CD14-positive monocyte (primary cell): ENCODE data around the gene GLI3. TPM values are rescaled to one million over a fixed set of nuclear protein-coding genes. Genes with fewer than 3 reads are reported as not detected.

Source experiments
- DNase-seq, 3 donors: peaks; one replicate each; pipeline ENCODE4 v3.0.0-alpha.2; 2011 to 2022
- H2AFZ ChIP-seq: 2 replicates; pipeline ENCODE4 v1.6.0; 2012; ENCODE audit warnings: mild to moderate bottlenecking, low read depth, low read length, inconsistent platforms; ENCODE audit not compliant: insufficient read depth, poor library complexity, severe bottlenecking
- H3K27ac ChIP-seq, 2 donors: 1 replicate in 1 of 2; 2 replicates in 1 of 2; pipeline ENCODE4 v1.5.1; 2012 to 2013; ENCODE audit warnings: low read length in 2 of 2, control low read depth in 1 of 2, inconsistent platforms in 1 of 2, low read depth in 1 of 2, mild to moderate bottlenecking in 1 of 2
- H3K27me3 ChIP-seq, 2 donors: one replicate each; pipeline versions ENCODE4 v1.6.0 to v1.6.1; 2011 to 2013; ENCODE audit warnings: low read length in 2 of 2; ENCODE audit not compliant: control insufficient read depth in 2 of 2, insufficient read depth in 2 of 2
- H3K36me3 ChIP-seq, 2 donors: replicated peaks in 1 of 2; 1 replicate in 1 of 2; 2 replicates in 1 of 2; pipeline versions ENCODE4 v1.5.1 to v1.6.1; 2012 to 2013; ENCODE audit warnings: low read length in 2 of 2, control low read depth in 1 of 2, inconsistent platforms in 1 of 2, mild to moderate bottlenecking in 1 of 2; ENCODE audit not compliant: insufficient read depth in 2 of 2, control insufficient read depth in 1 of 2
- H3K4me1 ChIP-seq, 2 donors: 1 replicate in 1 of 2; 2 replicates in 1 of 2; pipeline versions ENCODE4 v1.5.1 to v1.6.1; 2012 to 2013; ENCODE audit warnings: low read length in 2 of 2, control low read depth in 1 of 2, inconsistent platforms in 1 of 2, mild to moderate bottlenecking in 1 of 2, moderate library complexity in 1 of 2; ENCODE audit not compliant: insufficient read depth in 2 of 2, control insufficient read depth in 1 of 2
- H3K4me2 ChIP-seq: replicated peaks from 2 replicates; pipeline ENCODE3; 2012; ENCODE audit warnings: low read length, moderate library complexity, mild to moderate bottlenecking; ENCODE audit not compliant: poor library complexity, severe bottlenecking; ENCODE audit errors: extremely low read depth
- H3K4me3 ChIP-seq, 3 experiments: fragments of 200-600 bp in 1 of 3; sonication (generic) in 1 of 3; replicated peaks in 1 of 3; 1 replicate in 2 of 3; 2 replicates in 1 of 3; pipeline ENCODE4 v1.5.1; 2011 to 2013; ENCODE audit warnings: low read length in 3 of 3, mild to moderate bottlenecking in 3 of 3, control low read depth in 2 of 3, low read depth in 2 of 3, inconsistent platforms in 1 of 3, moderate library complexity in 1 of 3
- H3K79me2 ChIP-seq: 2 replicates; pipeline ENCODE4 v1.6.0; 2012; ENCODE audit warnings: mild to moderate bottlenecking, control low read depth, inconsistent platforms, low read length, moderate library complexity; ENCODE audit not compliant: insufficient read depth
- H3K9ac ChIP-seq: 2 replicates; pipeline ENCODE4 v1.6.0; 2017; ENCODE audit warnings: low read length, mild to moderate bottlenecking; ENCODE audit not compliant: insufficient read depth, poor library complexity, severe bottlenecking
- H3K9me3 ChIP-seq, 2 donors: replicated peaks in 1 of 2; 1 replicate in 1 of 2; 2 replicates in 1 of 2; pipeline versions ENCODE4 v1.5.1 to v1.6.1; 2012 to 2013; ENCODE audit warnings: low read length in 2 of 2, control low read depth in 1 of 2; ENCODE audit not compliant: control insufficient read depth in 1 of 2, insufficient read depth in 1 of 2
- H4K20me1 ChIP-seq: 2 replicates; pipeline ENCODE4 v1.6.0; 2012; ENCODE audit warnings: mild to moderate bottlenecking, low read length, control low read depth, moderate library complexity; ENCODE audit not compliant: insufficient read depth
- H3K27ac Mint-ChIP-seq, 7 donors: one replicate each; pipeline ENCODE4 v1.8.0; 2020; ENCODE audit warnings: mild to moderate bottlenecking in 7 of 7, mixed read lengths in 7 of 7, moderate library complexity in 6 of 7, inconsistent platforms in 2 of 7
- H3K27me3 Mint-ChIP-seq, 3 donors: one replicate each; pipeline ENCODE4 v1.8.0; 2021 to 2022; ENCODE audit warnings: low read depth in 3 of 3, mild to moderate bottlenecking in 3 of 3, mixed read lengths in 3 of 3, moderate library complexity in 3 of 3, inconsistent platforms in 1 of 3
- H3K36me3 Mint-ChIP-seq, 2 donors: one replicate each; pipeline ENCODE4 v1.8.0; 2020; ENCODE audit warnings: mixed read lengths in 2 of 2, inconsistent platforms in 1 of 2, mild to moderate bottlenecking in 1 of 2
- H3K4me1 Mint-ChIP-seq: one replicate; pipeline ENCODE4 v1.8.0; 2020; ENCODE audit warnings: mild to moderate bottlenecking, mixed read lengths
- H3K4me3 Mint-ChIP-seq, 2 donors: one replicate each; pipeline ENCODE4 v1.8.0; 2020; ENCODE audit warnings: mild to moderate bottlenecking in 2 of 2, mixed read lengths in 2 of 2, moderate library complexity in 1 of 2
- H3K9me3 Mint-ChIP-seq, 7 donors: one replicate each; pipeline ENCODE4 v1.8.0; 2020 to 2022; ENCODE audit warnings: mixed read lengths in 7 of 7, mild to moderate bottlenecking in 6 of 7, moderate library complexity in 6 of 7, inconsistent platforms in 2 of 7
- CTCF ChIP-seq: fragments of 200-600 bp; IDR thresholded peaks from one replicate; pipeline ENCODE4 v1.8.0; 2022; ENCODE audit warnings: antibody characterized with exemption, mild to moderate bottlenecking
- WGBS: methylation state at CpG from one replicate; pipeline ENCODE4 v1.1.5; 2013; ENCODE audit warnings: missing lambda C conversion rate; ENCODE audit not compliant: insufficient coverage; 5-methylcytosine and 5-hydroxymethylcytosine counted together
- intact Hi-C, 2 donors: fragments of 100-400 bp; cut with micrococcal nuclease; formaldehyde crosslinking; loops; one replicate each; pipeline versions ENCODE4 v1.15.0 to v1.15.1; 2023
- polyA plus RNA-seq, 3 donors: library from polyadenylated mRNA; depleted of rRNA in 1 of 3; unstranded in 2 of 3; stranded (reverse) in 1 of 3; fragments of 300-500 nt in 2 of 3; fragments of >200 nt in 1 of 3; fragmentation: Illumina TruSeq in 2 of 3; gene quantifications; 1 replicate in 2 of 3; 2 replicates in 1 of 3; pipeline ENCODE4 v1.2.3, GENCODE V29; 2012 to 2021

The GLI3 gene
- polyA plus RNA-seq, 3 donors, result not detected

DNA sequence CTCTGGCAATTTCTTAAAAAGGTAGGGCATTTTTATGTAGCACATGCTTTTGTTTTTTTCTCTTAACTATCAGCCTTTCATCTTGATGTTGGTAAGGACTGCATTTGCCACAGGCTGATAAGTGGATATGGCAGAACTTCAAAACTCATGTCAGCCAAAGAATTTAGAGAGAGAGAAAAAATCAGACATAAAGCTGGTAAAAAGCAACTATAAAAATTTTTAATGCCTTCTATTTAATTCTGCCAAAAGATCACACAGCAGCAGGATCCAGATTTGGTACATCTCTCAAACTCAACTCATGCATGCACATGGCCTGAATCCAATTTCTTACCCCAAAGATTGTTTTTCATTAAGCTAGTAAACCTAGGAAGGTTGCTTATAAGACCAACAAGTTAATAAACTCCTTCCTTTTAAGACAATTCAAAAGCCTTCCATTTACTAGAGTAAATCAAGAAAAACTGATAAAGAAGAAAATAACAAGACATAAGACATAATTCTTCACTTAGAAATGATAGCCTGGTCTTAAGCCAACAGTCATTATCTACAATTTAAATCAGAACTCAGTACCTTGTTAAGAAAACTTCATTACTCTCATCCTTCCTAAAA, 69.3 kb downstream of the GLI3 start:
- Histone ChIP-seq H3K79me2 (no peaks in the 10 kb centered on the region), H3K4me1 (no peaks in the 10 kb centered on the region), H3K4me3 (no peak overlapping the region), H2AFZ (no peak overlapping the region), H3K9ac (no peak overlapping the region), H3K36me3 (no peaks in the 10 kb centered on the region), H3K27me3 (no peaks in the 10 kb centered on the region), H3K4me2 (no peak overlapping the region), H3K9me3 (no peaks in the 10 kb centered on the region), H4K20me1 (no peaks in the 10 kb centered on the region), H3K27ac (no peak overlapping the region)
- no peak for DNase-seq
- no peaks in the 10 kb centered on the region for H3K4me1 Mint-ChIP-seq
- no peak overlapping the region for H3K4me3 Mint-ChIP-seq
- no peaks in the 10 kb centered on the region for H3K36me3 Mint-ChIP-seq
- H3K27ac Mint-ChIP-seq, result no peak overlapping the region
- H3K9me3 Mint-ChIP-seq, result peaks cover 0 to 4% (median 0%) of the 10 kb centered on the region in 7 donors
- no peak for TF ChIP-seq CTCF
- peaks cover 0 to 6% (median 3%) of the 10 kb centered on the region in 3 donors for H3K27me3 Mint-ChIP-seq
- intact Hi-C loops, result no loop called here

DNA sequence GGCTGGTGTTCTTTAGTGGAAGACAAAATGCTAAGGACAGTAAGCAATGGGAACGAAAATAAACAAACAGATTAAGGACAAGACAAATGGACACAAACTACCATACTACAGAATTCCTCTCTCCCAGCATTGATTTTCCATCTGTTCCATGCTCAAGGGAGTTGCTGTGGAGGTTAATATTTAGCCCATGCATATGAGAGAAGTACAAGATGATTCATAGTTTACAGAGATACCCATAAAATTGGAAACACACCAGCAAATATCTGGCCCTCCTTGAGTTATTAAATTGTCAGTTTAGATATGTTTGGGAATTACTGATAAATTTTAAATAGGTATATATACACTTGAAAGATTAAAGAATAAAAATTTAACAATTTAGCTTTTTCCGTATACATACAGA, 69.8 kb downstream of the GLI3 start:
- Histone ChIP-seq H3K27ac (no peak overlapping the region), H3K36me3 (no peaks in the 10 kb centered on the region), H3K9me3 (no peaks in the 10 kb centered on the region), H3K4me3 (no peak overlapping the region), H3K4me1 (no peaks in the 10 kb centered on the region), H2AFZ (no peak overlapping the region), H3K27me3 (no peaks in the 10 kb centered on the region), H4K20me1 (no peaks in the 10 kb centered on the region), H3K9ac (no peak overlapping the region), H3K79me2 (no peaks in the 10 kb centered on the region), H3K4me2 (no peak overlapping the region)
- no CpG with 5 or more reads among the region's 2 CpGs for WGBS
- Mint-ChIP-seq H3K36me3 (no peaks in the 10 kb centered on the region), H3K27ac (no peak overlapping the region), H3K9me3 (peaks cover 0 to 4% (median 0%) of the 10 kb centered on the region in 7 donors), H3K27me3 (peaks cover 0 to 5% (median 3%) of the 10 kb centered on the region in 3 donors), H3K4me3 (no peak overlapping the region), H3K4me1 (no peaks in the 10 kb centered on the region)
- no peak for TF ChIP-seq CTCF
- no peak for DNase-seq
- intact Hi-C loops, result no loop called here
